ENCODE results near the gene ZBTB9.

- TF ChIP-seq CTCF (IDR thresholded peaks at IDR 0.05) (no peak), POLR2A (IDR thresholded peaks at IDR 0.05) (no peak)
These were observed 11.4 kb upstream of the ZBTB9 start for GRCh38 chr6:33443025-33443424.

Data from lower leg skin (tissue), 3 donors.